GM13976 (cell line): ENCODE data around the gene MIF4GD.
"Not testable (repeated sequence)": the region's sequence is repeated elsewhere in the genome, so short reads cannot be mapped to it uniquely, and the experiment has no call there.

Experiments used
- DNase-seq: peaks from one replicate; pipeline ENCODE4 v3.0.0; 2012; ENCODE audit warnings: low spot score
- CTCF ChIP-seq: IDR thresholded peaks from 2 replicates; pipeline ENCODE4 v1.5.1; 2012; ENCODE audit warnings: borderline replicate concordance, mild to moderate bottlenecking; ENCODE audit not compliant: insufficient read depth; ENCODE audit errors: extremely low read depth, missing control alignments, control extremely low read depth
- in situ Hi-C: fragments of 300-500 bp; cut with MboI; formaldehyde crosslinking; loops from one replicate; pipeline ENCODE4 v1.12.0; 2022; ENCODE audit warnings: low sequenced_read_pairs, mixed read lengths, inconsistent platforms; ENCODE audit not compliant: unreplicated experiment

Gene MIF4GD

GRCh38 chr17:75288359-75288758, 17.3 kb upstream of the MIF4GD start:
- peak; percentile 12 for DNase-seq
- no peak for TF ChIP-seq CTCF
- in situ Hi-C loops = no loop called here

GRCh38 chr17:75287221-75287620, 16.2 kb upstream of the MIF4GD start:
- no peak for DNase-seq
- TF ChIP-seq CTCF = no peak
- in situ Hi-C loops = no loop called here

- no peak for DNase-seq
- TF ChIP-seq CTCF = no peak
- in situ Hi-C loops = no loop called here
These were observed 14.1 kb upstream of the MIF4GD start for GRCh38 chr17:75285123-75285522.

GRCh38 chr17:75280189-75280588, 9.2 kb upstream of the MIF4GD start:
- DNase-seq, in situ Hi-C loops: not testable (repeated sequence)

GRCh38 chr17:75277664-75278071, 6.6 kb upstream of the MIF4GD start:
- TF ChIP-seq CTCF = no peak
- in situ Hi-C loops = no loop called here
- no peak for DNase-seq

GRCh38 chr17:75273977-75274708, 3.1 kb upstream of the MIF4GD start:
- TF ChIP-seq CTCF = no peak
- DNase-seq = no peak
- in situ Hi-C loops = loop anchor here (5.0 kb wide), 1 partner anchor 138 kb away; no protein-coding TSS in a partner anchor

GRCh38 chr17:75272848-75273184, 1.8 kb upstream of the MIF4GD start:
- no peak for DNase-seq

More at GRCh38 chr17:75272848-75273184, 1.8 kb upstream of the MIF4GD start:
- in situ Hi-C loops = loop anchor here (5.0 kb wide), 1 partner anchor 139 kb away; no protein-coding TSS in a partner anchor
- no peak for TF ChIP-seq CTCF
